ENCODE results near the gene UNC119. TPM values are rescaled to one million over a fixed set of nuclear protein-coding genes. Genes with fewer than 3 reads are reported as not detected.

Gene UNC119
- polyA plus RNA-seq, 1 experiment = 54.3 TPM

- no peak overlapping the region for H3K4me3 ChIP-seq (ENCODE audit: low read depth, low read length)
- no peak overlapping the region for H3K27ac ChIP-seq (ENCODE audit: low read depth, low read length)
- POLR2A ChIA-PET = no interaction called here
- peaks cover 23% of the 10 kb centered on the region for H3K27me3 ChIP-seq (ENCODE audit: control insufficient read depth, insufficient read depth, low read length)
- no peaks in the 10 kb centered on the region; the same call in 1 of the 2 replicates for H3K9me3 ChIP-seq (ENCODE audit: control insufficient read depth, insufficient read depth, low read length)
- no peak for DNase-seq (ENCODE audit: low read depth, low spot score)
- CTCF ChIA-PET = interaction anchor here (0.9 kb wide), 1 partner anchor 104 kb away, joined by 3 read pairs; no protein-coding TSS in a partner anchor
- TF ChIP-seq CTCF (IDR thresholded peaks at IDR 0.05; ENCODE audit: low read depth, low read length) = no peak
Measured at GRCh38 chr17:28521311-28522085, 30.9 kb downstream of the UNC119 start.

GRCh38 chr17:28520687-28521086 lies 31.7 kb downstream of the UNC119 start:
- no peak for DNase-seq (ENCODE audit: low read depth, low spot score)
- TF ChIP-seq CTCF (IDR thresholded peaks at IDR 0.05; ENCODE audit: low read depth, low read length) = no peak
- no peaks in the 10 kb centered on the region; the same call in 1 of the 2 replicates for H3K9me3 ChIP-seq (ENCODE audit: control insufficient read depth, insufficient read depth, low read length)
- ChIA-PET POLR2A (no interaction called here), CTCF (interaction anchor here (0.9 kb wide), 1 partner anchor 103 kb away, joined by 3 read pairs; no protein-coding TSS in a partner anchor)
- no peak overlapping the region for H3K27ac ChIP-seq (ENCODE audit: low read depth, low read length)
- H3K4me3 ChIP-seq (ENCODE audit: low read depth, low read length) = no peak overlapping the region
- peaks cover 23% of the 10 kb centered on the region for H3K27me3 ChIP-seq (ENCODE audit: control insufficient read depth, insufficient read depth, low read length)

- DNase-seq (ENCODE audit: low read depth, low spot score) = no peak
- CTCF ChIA-PET = interaction anchor here (0.6 kb wide), 1 partner anchor 22 kb away, joined by 4 read pairs; no protein-coding TSS in a partner anchor
- no peak for TF ChIP-seq CTCF (IDR thresholded peaks at IDR 0.05; ENCODE audit: low read depth, low read length)
- H3K9me3 ChIP-seq (ENCODE audit: control insufficient read depth, insufficient read depth, low read length) = no peaks in the 10 kb centered on the region
- POLR2A ChIA-PET = no interaction called here
- H3K4me3 ChIP-seq (ENCODE audit: low read depth, low read length) = no peak overlapping the region
- H3K27me3 ChIP-seq (ENCODE audit: control insufficient read depth, insufficient read depth, low read length) = peaks cover 28% of the 10 kb centered on the region
- no peak overlapping the region for H3K27ac ChIP-seq (ENCODE audit: low read depth, low read length)
Measured at GRCh38 chr17:28519236-28519635, 33.2 kb downstream of the UNC119 start.

GRCh38 chr17:28518578-28518977 lies 33.8 kb downstream of the UNC119 start:
- no peak for TF ChIP-seq CTCF (IDR thresholded peaks at IDR 0.05; ENCODE audit: low read depth, low read length)
- Histone ChIP-seq H3K9me3 (ENCODE audit: control insufficient read depth, insufficient read depth, low read length) (no peaks in the 10 kb centered on the region), H3K4me3 (ENCODE audit: low read depth, low read length) (no peak overlapping the region), H3K27me3 (ENCODE audit: control insufficient read depth, insufficient read depth, low read length) (peaks cover 32% of the 10 kb centered on the region), H3K27ac (ENCODE audit: low read depth, low read length) (no peak overlapping the region)
- ChIA-PET POLR2A (no interaction called here), CTCF (no interaction called here)
- DNase-seq (ENCODE audit: low read depth, low spot score) = no peak

- no peak for DNase-seq (ENCODE audit: low read depth, low spot score)
- H3K4me3 ChIP-seq (ENCODE audit: low read depth, low read length) = no peak overlapping the region
- peaks cover 35% of the 10 kb centered on the region for H3K27me3 ChIP-seq (ENCODE audit: control insufficient read depth, insufficient read depth, low read length)
- H3K9me3 ChIP-seq (ENCODE audit: control insufficient read depth, insufficient read depth, low read length) = no peaks in the 10 kb centered on the region
- CTCF ChIA-PET = no interaction called here
- POLR2A ChIA-PET = no interaction called here
- no peak for TF ChIP-seq CTCF (IDR thresholded peaks at IDR 0.05; ENCODE audit: low read depth, low read length)
- H3K27ac ChIP-seq (ENCODE audit: low read depth, low read length) = no peak overlapping the region
Measured at GRCh38 chr17:28518132-28518531, 34.3 kb downstream of the UNC119 start.
